CD4-positive, alpha-beta T cell treated with Interleukin-10 for 1 hour (primary cell): Measurements from ENCODE around the gene DSTN.
A peak's percentile ranks its signal among the peaks of the same experiment; 100 is the strongest.
"Not testable (repeated sequence)": the region's sequence is repeated elsewhere in the genome, so short reads cannot be mapped to it uniquely, and the experiment has no call there.

Source experiments
- DNase-seq: peaks from one replicate; pipeline ENCODE4 v3.0.0-alpha.2; 2020

DSTN gene

DNA sequence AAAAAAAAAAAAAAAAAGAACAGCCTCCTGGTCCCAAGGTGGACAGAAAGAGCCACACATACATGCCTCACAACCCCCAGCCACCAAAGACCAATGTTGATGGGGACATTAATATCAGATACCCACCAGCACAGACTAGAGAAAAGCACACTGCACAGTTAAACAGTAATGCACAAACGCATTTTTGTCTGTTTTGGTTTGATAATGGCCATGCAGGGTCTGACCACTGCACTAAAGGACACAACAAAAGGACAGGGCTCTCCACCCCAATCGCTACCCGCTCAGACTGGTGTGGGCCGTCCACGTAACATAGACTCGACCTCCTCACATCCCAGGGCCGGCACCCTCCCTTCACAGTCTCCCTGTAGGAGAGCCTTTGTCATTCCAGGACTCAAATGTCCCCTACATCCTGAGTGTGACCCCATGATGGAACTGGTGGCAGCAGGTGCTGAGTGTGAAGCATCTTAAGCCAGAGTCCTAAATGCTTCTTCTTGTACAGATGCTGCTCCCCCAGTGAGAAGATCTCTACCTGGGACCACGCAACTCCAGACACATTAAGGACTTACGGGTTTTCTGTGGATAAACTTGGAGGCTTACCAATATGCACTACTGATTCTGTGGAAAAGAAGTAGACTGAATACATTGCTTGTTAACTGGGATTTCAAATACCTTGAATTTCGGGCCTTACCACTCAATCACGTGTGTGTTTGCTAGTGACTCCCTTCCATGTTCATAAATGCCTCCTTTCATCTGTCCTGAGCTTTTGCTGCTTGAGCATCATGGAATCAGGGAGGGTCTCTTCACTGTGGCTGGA lies 84.2 kb downstream of the DSTN start:
- no peak for DNase-seq

DNA sequence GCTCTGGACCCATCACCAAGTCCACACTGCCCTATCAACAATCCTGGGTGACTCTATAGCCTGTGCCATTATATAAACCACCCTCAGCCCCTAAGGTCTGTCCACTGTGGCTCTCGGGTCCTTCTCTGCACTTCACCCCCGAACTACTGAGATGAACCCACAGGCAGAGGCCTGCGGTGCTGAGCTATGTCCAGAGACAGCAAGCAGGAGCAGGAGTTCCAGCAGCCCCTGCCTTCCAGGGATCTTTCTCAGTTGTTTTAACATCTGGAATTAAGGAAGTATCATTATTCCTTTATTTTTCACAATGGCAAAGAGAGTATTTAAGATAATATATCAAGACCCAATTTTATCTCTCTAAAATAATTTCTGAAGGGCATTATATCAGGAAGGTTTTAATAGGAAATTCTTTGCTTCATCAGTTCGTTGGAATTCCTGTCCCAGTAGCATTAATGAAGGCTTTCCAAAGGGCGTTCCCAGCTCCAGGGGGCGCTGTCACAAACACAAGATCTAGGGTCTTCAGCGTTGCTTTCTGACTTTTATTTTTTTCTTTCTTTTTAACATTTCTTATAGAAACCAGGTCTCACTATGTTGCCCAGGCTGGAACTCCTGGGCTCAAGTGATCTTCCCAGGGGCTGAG lies 84.9 kb downstream of the DSTN start:
- peak; percentile 19 for DNase-seq

DNA sequence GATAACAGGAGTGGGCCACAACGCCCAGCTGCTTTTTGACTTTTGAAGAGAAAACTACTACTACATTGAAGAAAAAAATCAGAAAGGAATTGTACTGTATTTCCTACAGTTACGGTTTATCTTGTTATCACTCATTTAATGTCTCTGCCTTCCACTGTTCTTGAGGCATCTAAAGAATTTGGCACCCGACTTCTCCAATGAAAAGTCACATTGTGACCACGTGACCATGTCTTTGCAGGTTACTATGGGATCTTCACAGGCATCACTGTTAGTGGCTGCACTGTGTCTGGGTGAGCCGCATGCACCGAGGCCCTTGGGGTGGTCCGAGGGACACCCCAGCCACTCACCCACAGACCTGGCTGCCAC lies 85.4 kb downstream of the DSTN start:
- no peak for DNase-seq

DNA sequence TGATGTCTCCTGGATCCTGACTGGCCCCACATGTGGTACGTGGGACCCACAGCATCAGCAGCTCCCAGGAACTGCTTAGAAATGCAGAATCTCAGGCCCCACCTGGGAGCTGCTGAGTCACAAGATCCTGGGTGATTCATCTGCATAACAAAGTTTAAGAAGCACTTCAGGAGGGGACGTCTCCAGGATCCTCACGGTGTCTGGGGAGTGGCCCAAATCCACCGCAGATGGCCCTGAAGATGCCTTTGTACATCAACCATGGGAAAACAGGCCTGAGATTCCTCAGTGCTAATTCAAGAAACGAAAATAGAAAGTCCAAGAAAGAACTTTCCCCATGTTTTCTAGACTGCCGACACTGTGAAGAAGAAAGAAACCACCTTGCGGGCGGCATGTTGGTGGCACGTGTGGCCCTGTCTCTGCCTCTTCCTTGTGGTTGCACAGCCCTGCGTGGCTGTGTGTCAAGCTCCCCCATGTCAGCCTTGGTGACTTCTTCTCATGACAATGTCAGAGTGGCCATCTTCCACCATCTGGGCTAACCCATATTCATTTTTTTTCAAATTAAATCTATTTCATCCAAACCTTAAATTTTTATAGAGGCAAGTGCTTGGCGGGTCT lies 86.1 kb downstream of the DSTN start:
- DNase-seq, result no peak

DNA sequence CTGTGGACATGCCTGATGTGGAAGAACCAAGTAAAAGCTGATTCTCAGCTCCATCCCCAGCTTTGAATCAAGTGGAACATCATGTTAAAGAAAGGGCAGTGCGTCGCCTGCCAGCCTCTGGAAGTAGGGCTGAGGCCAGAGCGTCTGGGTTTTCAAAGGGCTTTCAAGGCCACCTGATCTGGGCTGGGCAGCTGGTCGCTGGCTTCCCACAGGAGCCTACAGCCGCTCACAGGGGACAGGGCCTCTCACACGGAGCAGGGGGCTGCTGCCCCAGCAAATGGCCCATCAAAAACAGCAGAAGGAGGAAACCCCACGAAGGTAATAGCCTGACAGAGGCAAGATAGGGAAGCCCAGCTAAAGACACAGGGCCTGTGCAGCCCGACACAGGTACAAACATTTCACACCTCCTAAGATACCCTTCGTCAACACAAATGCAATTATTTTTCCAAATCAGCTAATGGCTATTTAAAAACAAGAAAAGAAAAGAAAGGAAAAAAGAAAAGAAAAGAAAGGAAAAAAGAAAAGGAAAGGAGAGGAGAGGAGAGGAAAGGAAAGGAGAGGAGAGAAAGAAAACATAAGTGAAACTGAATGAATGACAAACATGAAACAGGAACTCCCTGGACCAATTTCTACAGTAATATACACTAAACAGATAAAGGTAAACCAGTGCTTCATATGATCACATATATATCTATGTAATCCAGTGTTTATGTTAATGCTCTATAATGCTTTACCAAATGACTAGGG lies 87.4 kb downstream of the DSTN start:
- DNase-seq, result no peak

DNA sequence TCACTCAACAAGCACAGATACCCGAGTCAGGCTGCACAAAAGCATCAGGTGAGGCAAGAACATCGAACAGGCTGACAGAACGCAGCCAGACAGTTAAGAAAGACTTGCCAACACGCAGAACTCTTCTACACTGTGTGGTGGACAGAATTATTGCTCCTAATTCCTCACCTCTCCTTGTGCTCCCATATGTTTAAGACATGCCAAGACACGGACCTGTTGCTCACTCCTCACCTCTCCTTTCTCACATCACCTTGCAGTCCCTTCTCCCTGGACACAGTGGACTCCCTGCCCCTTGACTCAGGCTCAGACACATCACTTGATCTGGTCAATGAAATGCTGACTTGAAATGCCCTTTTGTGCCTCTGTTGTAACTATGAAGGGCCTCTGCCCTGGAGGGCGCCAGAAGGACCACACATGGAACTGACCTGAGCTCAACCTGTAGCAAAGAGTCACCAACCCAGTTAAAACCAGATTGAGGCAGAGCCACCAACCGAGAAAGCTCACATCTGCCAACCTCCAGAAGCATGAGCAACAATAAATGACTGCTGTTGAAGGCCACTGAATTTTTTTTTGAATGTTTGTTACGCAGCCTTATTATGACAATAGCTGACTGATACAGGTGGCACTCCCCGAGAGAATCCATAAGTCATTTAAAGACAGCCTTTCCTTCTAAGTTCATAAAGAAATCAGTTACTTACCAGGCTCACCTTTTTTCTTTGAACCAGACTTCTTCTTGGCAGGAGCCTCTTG lies 88.2 kb downstream of the DSTN start:
- DNase-seq, result no peak

DNA sequence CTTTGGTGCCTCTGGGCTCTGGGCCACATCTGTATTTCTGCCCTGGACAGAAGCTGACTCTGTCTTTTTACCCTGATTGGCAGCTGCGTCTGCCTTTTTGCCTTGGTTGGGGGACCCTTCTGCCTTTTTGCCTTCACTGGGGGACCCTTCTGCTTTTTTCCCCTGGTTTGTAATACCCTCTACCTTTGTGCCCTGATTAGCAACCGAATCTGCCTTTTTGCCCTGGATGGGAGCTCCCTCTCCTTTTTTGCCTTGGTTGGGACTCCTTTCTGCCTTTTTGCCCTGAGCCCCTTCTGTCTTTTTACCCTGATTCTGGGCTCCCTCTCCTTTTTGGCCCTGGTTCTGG lies 88.7 kb downstream of the DSTN start:
- DNase-seq, result no peak

DNA sequence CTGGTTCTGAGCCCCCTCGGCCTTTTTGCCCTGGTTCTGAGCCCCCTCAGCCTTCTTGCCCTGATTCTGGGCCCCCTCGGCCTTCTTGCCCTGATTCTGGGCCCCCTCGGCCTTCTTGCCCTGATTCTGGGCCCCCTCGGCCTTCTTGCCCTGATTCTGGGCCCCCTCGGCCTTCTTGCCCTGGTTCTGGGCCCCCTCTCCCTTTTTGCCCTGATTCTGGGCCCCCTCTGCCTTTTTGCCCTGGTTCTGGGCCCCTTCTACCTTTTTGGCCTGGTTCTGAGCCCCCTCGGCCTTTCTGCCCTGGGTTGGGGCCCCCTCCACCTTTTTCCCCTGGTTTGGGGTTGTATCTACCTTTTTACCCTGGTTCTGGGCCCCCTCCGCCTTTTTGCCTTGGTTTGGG lies 89.5 kb downstream of the DSTN start:
- DNase-seq, result not testable (repeated sequence)
